Islet precursor cell (in vitro differentiated cells): Measurements from ENCODE around the gene SFI1.

ENCODE experiments used
- DNase-seq: peaks from one replicate; pipeline ENCODE4 v3.0.0-alpha.2; 2018

The SFI1 gene

DNA sequence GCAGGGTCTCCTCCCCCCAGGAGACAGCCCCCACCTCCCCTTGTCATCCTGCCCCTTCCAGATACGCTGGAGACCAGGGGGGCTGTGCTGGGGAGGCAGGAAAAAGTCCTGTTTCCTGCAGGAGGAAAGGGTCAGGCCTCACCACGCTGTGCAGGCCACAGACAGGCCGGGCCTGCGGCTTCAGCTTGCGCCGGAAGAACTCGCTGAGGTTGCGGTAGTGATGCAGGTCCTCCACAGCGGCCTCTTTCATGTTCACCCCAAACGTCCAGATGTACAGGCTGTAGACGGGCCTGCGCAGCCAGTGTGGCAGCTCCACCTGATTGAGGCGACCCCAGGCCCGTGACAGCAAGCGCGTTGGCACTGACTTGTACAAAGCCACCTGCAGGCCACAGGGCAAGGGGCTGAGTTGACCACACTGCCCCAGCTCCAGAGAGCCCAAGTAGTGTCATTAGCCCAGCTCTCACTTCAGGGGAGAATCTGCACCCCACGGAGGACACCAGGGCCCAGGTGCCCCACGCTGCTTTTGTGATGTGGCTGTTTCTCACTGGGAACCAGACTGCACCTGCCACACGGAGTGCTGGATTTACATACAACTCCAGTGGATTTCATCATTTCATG is 125.3 kb downstream of the SFI1 start:
- no peak for DNase-seq

DNA sequence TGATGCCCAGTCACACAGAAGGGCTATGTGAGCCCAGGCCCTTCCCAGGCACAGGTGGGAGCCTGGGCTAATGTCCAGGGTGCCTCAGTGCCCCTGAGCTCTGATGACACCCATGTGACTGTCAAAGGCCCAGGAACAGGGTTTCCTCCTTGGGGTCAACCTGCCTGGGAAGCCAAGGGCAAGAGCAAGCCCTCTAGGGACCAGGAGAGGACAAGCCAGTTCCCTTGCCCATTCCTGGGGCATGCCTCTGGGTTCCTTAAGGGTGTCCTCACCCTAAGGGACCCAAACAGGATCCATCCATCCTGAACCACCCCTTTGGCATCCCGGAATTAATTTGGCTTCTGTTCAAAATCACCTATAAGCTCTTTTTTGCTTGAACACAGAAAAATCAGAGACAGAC is 126.6 kb downstream of the SFI1 start:
- DNase-seq: no peak

DNA sequence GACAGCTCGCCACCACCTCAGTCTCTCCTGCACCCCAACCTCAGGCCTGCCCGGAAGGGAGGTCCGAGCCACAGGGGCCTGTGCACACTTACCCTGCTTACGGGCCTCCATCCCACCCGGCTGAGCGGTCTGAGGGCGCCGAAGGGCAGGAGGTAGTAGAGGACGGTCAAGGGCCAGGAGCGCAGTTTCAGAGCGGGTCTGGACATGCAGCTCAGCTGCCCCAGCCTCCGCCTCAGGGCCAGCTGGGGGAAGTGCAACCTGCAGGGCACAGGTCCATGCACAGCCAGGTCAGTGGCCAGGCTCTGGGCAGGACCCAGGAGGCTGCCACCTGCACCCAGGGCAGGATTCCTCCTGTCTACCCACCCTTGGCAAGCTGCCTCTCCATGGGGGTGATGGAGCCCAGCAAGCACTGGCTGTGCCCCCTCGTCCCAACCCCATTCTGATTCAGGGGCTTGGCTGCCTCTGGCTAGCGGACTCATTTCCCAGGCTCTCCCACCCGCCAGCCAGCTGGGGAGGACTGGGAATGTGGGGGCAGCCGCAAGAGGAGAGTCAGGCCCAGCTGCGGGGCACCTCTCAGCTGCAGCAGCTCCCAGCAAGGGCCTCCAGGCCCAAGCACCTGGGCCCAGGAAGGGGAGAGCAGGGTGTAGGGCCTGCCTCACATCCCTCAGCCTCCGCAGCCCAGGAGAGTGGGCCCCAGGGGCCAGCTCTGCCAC is 127.4 kb downstream of the SFI1 start:
- DNase-seq: no peak

DNA sequence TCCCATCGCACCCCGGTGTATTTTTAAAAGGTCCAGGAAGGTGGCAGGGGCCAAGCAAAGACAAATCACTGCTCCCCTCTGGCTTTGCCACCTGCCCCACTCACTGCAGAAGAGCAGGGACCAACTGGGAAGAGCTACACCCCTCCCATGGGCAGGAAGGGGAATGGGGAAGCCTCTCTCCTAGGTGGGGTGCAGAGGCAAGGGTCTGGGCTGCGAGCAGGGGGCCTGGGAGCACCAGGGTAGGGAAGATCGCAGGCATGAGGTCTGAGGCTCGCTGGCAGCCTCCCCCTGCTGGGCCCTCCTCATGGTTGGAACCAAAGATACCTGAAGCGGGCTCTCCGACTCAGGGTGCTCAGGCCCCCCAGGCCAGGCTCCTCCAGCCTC is 128.9 kb downstream of the SFI1 start:
- DNase-seq: no peak

GRCh38 chr22:31625661-31626426 is 129.5 kb downstream of the SFI1 start:
- peak; percentile 86 for DNase-seq

GRCh38 chr22:31626427-31627150 is 130.3 kb downstream of the SFI1 start:
- no peak for DNase-seq

DNA sequence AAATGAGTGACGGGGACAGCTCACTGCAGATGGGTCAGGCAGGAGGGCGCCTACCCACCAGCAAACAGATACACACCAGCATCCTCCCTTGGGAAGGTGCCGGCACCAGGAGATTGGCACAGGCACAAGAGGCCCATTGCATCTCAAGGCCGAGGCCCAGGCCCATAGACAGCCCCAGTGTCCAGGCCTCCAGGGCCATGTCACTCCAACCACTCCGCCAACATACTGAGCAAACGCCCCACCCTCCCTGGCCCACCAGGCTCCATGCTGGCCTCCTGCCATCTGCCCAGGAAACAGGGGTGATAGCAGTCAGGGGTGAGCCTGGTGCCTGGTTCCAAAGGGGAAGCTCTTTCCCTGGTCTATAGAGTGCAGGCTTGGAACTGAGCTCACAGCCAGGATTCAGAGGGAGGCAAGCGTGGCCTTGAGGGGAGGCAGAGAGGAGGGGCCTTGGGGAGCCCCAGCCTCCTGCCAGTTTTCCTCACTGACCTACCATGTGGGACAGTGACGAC is 130.9 kb downstream of the SFI1 start:
- no peak for DNase-seq

GRCh38 chr22:31628362-31628761 is 132.0 kb downstream of the SFI1 start:
- DNase-seq: peak; percentile 44

DNA sequence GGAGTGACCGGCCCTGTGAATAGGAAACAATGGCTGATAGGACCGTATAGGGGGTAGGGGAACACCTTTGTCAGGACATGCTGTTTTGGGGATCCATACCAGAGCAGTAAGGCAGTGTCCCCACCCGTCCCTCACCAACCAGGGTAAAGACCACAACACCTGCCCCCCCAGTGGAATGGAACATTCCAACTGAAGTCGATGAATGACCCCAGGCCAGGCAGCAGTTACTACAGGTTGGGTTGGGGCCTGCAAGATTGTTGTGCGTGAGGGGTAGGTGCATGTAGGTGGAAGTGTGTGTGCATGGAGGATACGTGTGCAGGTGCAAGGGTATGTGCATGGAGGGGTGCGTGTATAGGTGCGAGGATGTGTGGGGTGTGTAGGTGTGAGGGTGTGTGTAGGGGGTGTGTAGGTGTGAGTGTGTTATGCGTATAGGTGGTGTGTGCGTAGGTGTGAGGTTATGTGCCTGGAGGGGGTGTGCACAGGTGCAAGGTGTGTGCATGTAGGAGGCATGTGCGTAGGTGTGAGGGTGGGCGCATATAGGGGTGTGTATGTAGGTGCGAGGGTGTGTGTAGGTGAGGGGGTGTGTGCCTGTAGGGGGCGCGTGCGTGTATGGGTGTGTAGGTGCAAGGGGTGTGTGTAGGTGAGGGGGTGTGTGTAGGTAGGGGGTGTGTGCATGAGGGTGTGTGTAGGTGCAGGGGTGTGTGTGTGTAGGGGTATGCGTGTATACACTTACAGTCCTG is 132.8 kb downstream of the SFI1 start:
- DNase-seq: no peak

DNA sequence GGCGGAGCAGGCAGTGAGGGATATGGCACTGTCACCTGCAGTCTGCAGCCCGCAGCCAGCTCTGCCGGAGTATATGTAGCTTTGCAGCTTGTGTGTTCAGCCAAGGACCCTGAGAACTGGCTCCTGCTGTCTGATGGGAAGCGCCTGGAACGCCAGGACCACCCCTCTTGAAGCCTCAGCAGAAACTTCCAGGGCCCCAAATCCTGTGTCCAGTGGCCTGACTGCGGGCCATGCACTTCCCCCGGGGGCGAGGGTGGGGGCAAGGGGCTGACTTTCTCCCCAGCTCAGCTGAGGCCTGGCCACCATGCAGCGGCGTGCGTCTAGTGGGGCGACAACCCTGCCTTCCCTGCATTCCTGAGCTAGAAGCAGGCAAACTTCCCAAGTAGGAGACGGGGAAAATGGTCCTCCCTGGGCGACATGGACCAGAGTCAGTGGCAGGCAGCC is 133.4 kb downstream of the SFI1 start:
- DNase-seq: peak; percentile 53

GRCh38 chr22:31630331-31631329 is 134.3 kb downstream of the SFI1 start:
- DNase-seq: peak; percentile 93

DNA sequence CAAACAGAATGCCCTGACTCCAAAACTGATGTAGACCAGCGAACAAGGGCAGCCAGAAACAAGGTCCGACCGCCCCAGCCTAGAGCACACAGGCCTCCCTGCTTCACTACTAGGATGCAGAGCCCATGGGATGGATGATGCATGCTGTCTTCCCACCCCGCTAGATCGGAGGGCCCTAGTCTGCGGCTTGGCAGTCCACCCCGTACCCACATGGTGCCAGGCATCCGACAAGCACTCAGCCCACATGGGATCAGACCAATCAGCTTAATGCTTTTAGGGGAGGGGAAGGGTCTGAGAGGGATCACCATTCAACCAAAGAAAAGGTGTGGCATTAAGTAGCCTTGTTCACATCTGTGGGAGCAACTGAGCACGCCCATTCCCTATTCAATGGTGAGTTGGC is 135.1 kb downstream of the SFI1 start:
- DNase-seq: no peak

DNA sequence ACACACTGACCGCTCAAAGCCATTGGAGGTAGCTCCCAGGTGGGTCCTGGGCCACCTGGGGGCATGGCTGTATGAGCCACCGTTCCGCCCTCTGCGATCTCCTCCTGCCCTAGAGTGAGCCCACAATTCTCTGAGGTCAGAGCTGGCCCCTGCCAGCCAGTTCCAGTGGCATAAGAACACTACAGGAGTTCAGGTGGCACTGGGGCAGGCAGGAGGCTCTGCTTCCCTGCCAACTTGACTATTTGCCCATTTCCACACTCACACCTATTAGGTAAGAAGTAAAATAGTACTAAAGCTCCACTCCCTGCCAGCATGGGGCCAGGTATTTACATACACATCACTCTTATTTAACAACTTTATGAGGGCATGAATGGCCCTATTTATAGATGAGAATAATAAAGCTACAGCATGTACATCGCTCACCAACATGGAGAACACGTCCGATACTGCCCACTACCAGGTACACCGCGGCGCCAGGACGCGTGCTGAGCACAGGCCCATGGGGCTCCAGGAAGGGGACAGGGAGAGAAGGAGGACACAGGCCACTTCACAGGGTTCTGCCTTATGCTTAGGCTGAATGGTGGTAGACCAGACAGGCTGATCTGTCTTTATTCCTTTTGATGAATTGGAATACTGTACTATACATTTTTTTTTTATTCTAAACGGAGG is 139.4 kb downstream of the SFI1 start:
- no peak for DNase-seq

DNA sequence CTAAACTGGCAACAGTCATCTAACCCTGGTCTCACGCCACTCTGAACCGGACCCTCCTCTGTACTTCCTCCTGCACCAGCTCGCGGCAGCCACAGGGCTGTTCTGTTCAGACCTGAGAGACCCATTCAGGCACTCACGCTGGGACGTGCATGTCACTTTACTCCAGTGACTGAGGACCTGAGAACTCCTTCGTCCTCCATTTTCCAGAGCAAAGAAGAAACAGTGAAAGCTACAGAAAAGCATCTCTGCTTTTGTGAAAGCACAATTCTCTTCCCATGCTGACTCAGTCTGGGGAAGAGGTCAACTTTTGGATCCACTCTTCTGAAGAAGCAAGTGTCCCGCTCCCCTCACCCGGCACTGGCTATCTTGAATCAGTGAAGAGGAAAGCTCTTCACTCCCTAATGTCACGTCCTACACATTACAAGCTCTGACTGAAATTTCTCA is 141.1 kb downstream of the SFI1 start:
- DNase-seq: peak; percentile 51

DNA sequence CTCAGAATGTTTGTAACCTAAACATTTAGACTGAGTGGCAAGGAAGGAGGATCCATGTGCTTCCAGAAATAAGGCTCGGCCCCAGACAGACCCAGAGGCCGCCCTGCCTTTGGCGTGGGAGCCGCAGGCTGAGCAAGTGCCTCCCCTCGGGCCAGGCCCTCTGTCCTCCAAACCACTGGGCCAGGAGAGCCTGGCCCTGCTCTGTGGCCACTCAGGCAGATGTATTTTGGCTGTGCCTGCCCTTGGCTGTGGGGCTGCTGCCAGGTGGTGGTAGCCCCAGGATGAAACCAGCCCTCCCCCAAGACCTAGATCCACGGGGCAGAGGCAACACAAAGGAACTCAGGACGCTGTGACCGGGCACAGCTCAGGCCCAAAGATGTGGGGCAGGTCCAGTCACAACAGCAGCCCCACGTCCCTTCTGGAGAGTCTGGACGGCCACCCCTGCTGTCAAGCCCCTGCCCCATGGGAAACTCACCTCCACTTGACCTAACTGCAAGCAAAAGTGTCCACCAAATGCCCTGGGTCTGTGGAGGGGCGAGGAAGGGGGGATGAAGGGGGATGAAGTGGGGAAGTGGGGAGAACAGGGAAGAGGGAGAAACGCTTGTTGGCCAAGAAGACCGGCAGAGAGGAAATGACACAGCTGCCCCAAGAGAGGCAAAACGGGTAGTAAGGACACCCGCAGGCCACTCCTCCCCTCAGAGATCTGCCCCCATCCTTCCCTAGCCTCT is 141.7 kb downstream of the SFI1 start:
- DNase-seq: peak; percentile 49

GRCh38 chr22:31639436-31640039 is 143.2 kb downstream of the SFI1 start:
- DNase-seq: no peak

GRCh38 chr22:31646186-31647019 is 150.1 kb downstream of the SFI1 start:
- DNase-seq: peak; percentile 82

GRCh38 chr22:31647066-31647465 is 150.7 kb downstream of the SFI1 start:
- no peak for DNase-seq
